Renal pelvis (tissue), 3 donors: ENCODE results near the gene CARS2. TPM values are rescaled to one million over a fixed set of nuclear protein-coding genes. Genes with fewer than 3 reads are reported as not detected.

Experiments used
- polyA plus RNA-seq, 3 donors: library from polyadenylated mRNA; unstranded; fragments of 120-200 nt; gene quantifications; one replicate each; pipeline ENCODE4 v1.2.1, GENCODE V29; 2013; ENCODE audit not compliant: insufficient read length in 3 of 3

CARS2 gene
- polyA plus RNA-seq, 3 donors: 66.5 to 82.2 (median 74.7) TPM

Other genes starting within 250 kb of the CARS2 start
- 1 to 10 TPM; 6.6 to 9.2 (median 9.1) TPM for gene RAB20, start 144.4 kb downstream of the CARS2 start, polyA plus RNA-seq
- gene NAXD, start 90.6 kb downstream of the CARS2 start, polyA plus RNA-seq: 10 to 100 TPM; 41.8 to 47.1 (median 45.1) TPM
- gene ING1, start 7.6 kb upstream of the CARS2 start, polyA plus RNA-seq: 10 to 100 TPM; 26.0 to 30.2 (median 27.6) TPM
- 100 to 1,000 TPM; 206 to 389 (median 356) TPM for gene ANKRD10, start 209.0 kb upstream of the CARS2 start, polyA plus RNA-seq